Measurements from ENCODE around the gene GCLC. TPM values are rescaled to one million over a fixed set of nuclear protein-coding genes. Genes with fewer than 3 reads are reported as not detected.

Gene GCLC
- total and polyA plus RNA-seq, 2 donors (not counting 1 experiment from before 2014, with no cell fraction given), result 10.7 to 25.8 TPM

- H3K9ac ChIP-seq (ENCODE audit: low read length), result no peak overlapping the region
- no peaks in the 10 kb centered on the region for H3K9me3 ChIP-seq (ENCODE audit: control extremely low read depth in 1 of 3, control insufficient read depth in 2 of 3, insufficient read depth in 1 of 3, low read length in 2 of 3)
- DNase-seq, result no peak
- H3K4me3 ChIP-seq (ENCODE audit: control extremely low read depth in 1 of 5, extremely low read depth in 1 of 5, insufficient read depth in 1 of 5, low read depth in 2 of 5, low read length in 4 of 5), result no peak overlapping the region
- no peaks in the 10 kb centered on the region for H4K20me1 ChIP-seq (ENCODE audit: control insufficient read depth, insufficient read depth, low read length, poor library complexity, severe bottlenecking)
- no peaks in the 10 kb centered on the region for H3K27me3 ChIP-seq (replicated peaks in 1 of 4; ENCODE audit: control extremely low read depth in 1 of 4, control insufficient read depth in 3 of 4, insufficient read depth in 4 of 4, low read length in 3 of 4)
- H3K4me3 Mint-ChIP-seq, result no peak overlapping the region
- no peak overlapping the region for H3K27ac Mint-ChIP-seq
- no peaks in the 10 kb centered on the region for H3K27me3 Mint-ChIP-seq
- H2AFZ ChIP-seq (ENCODE audit: insufficient read depth, low read depth, low read length, poor library complexity, severe bottlenecking), result no peak overlapping the region
- H3K9me3 Mint-ChIP-seq (ENCODE audit: insufficient read depth), result no peaks in the 10 kb centered on the region
- ChIA-PET POLR2A (no interaction called here), CTCF (interaction anchor here (0.7 to 9.1 kb wide), 8 partner anchors 12 to 308 kb away, joined by 3 to 270 read pairs (median 24); no protein-coding TSS in a partner anchor)
- no peak overlapping the region for H3K4me2 ChIP-seq (replicated peaks; ENCODE audit: low read depth, low read length, poor library complexity, severe bottlenecking)
- no peak overlapping the region for H3K27ac ChIP-seq (ENCODE audit: low read length in 2 of 2)
- no peaks in the 10 kb centered on the region for H3K4me1 Mint-ChIP-seq
- intact Hi-C loops (cut with micrococcal nuclease), result no loop called here
- 100% methylated on average over 2 of the region's 6 CpGs for WGBS (ENCODE audit: insufficient coverage)
- TF ChIP-seq CTCF (IDR thresholded peaks at IDR 0.05) (no peak), EZH2 (IDR thresholded peaks at IDR 0.05; ENCODE audit: borderline replicate concordance, insufficient read depth, low read depth, low read length, poor library complexity, severe bottlenecking) (no peak)
- peaks cover 0 to 11% of the 10 kb centered on the region in 2 experiments for H3K36me3 ChIP-seq (replicated peaks in 1 of 2; ENCODE audit: control extremely low read depth in 1 of 2, control insufficient read depth in 1 of 2, extremely low read depth in 1 of 2, insufficient read depth in 2 of 2, low read length in 1 of 2)
- no peak for ATAC-seq (ENCODE audit: low read depth)
- H3K4me1 ChIP-seq (ENCODE audit: control insufficient read depth in 2 of 2, insufficient read depth in 2 of 2, low read length in 2 of 2), result peaks cover 0 to 2% of the 10 kb centered on the region in 2 donors
- no peaks in the 10 kb centered on the region for H3K79me2 ChIP-seq (ENCODE audit: control insufficient read depth, insufficient read depth, low read length)
Observed at GRCh38 chr6:53495506-53496499, 49.1 kb downstream of the GCLC start.

GRCh38 chr6:53494076-53494475 lies 50.8 kb downstream of the GCLC start:
- Histone ChIP-seq H4K20me1 (ENCODE audit: control insufficient read depth, insufficient read depth, low read length, poor library complexity, severe bottlenecking) (no peaks in the 10 kb centered on the region), H2AFZ (ENCODE audit: insufficient read depth, low read depth, low read length, poor library complexity, severe bottlenecking) (no peak overlapping the region), H3K9ac (ENCODE audit: low read length) (no peak overlapping the region), H3K9me3 (ENCODE audit: control extremely low read depth in 1 of 3, control insufficient read depth in 2 of 3, insufficient read depth in 1 of 3, low read length in 2 of 3) (no peaks in the 10 kb centered on the region), H3K4me1 (ENCODE audit: control insufficient read depth in 2 of 2, insufficient read depth in 2 of 2, low read length in 2 of 2) (peaks cover 0 to 2% of the 10 kb centered on the region in 2 donors), H3K36me3 (replicated peaks in 1 of 2; ENCODE audit: control extremely low read depth in 1 of 2, control insufficient read depth in 1 of 2, extremely low read depth in 1 of 2, insufficient read depth in 2 of 2, low read length in 1 of 2) (peaks cover 0 to 2% of the 10 kb centered on the region in 2 experiments), H3K4me2 (replicated peaks; ENCODE audit: low read depth, low read length, poor library complexity, severe bottlenecking) (no peak overlapping the region), H3K4me3 (ENCODE audit: control extremely low read depth in 1 of 5, extremely low read depth in 1 of 5, insufficient read depth in 1 of 5, low read depth in 2 of 5, low read length in 4 of 5) (no peak overlapping the region), H3K27me3 (replicated peaks in 1 of 4; ENCODE audit: control extremely low read depth in 1 of 4, control insufficient read depth in 3 of 4, insufficient read depth in 4 of 4, low read length in 3 of 4) (no peaks in the 10 kb centered on the region), H3K79me2 (ENCODE audit: control insufficient read depth, insufficient read depth, low read length) (no peaks in the 10 kb centered on the region), H3K27ac (ENCODE audit: low read length in 2 of 2) (no peak overlapping the region)
- TF ChIP-seq EZH2 (IDR thresholded peaks at IDR 0.05; ENCODE audit: borderline replicate concordance, insufficient read depth, low read depth, low read length, poor library complexity, severe bottlenecking) (no peak), CTCF (IDR thresholded peaks at IDR 0.05) (no peak)
- 100% methylated on average over 1 of the region's 4 CpGs for WGBS (ENCODE audit: insufficient coverage)
- Mint-ChIP-seq H3K27me3 (no peaks in the 10 kb centered on the region), H3K27ac (no peak overlapping the region), H3K9me3 (ENCODE audit: insufficient read depth) (no peaks in the 10 kb centered on the region), H3K4me3 (no peak overlapping the region), H3K4me1 (no peaks in the 10 kb centered on the region)
- DNase-seq (no peak), ATAC-seq (ENCODE audit: low read depth) (no peak)
- ChIA-PET CTCF (interaction anchor here (0.5 to 9.1 kb wide), 20 partner anchors 10 to 1211 kb away, joined by 3 to 270 read pairs (median 5); partner anchors contain the start of gene GCLC), POLR2A (no interaction called here)
- intact Hi-C loops (cut with micrococcal nuclease), result no loop called here

All from B cell (primary cell).